GM12875 (cell line): ENCODE results near the gene GALNT7.
"Not testable (repeated sequence)": the region's sequence is repeated elsewhere in the genome, so short reads cannot be mapped to it uniquely, and the experiment has no call there.

Experiments used
- H3K4me3 ChIP-seq: one replicate; pipeline ENCODE4 v1.5.1; 2011; ENCODE audit warnings: low read depth, low read length, control low read depth
- TF ChIP-seq, protein P1 (sequence below): IDR thresholded peaks from 2 replicates; pipeline ENCODE4 v1.5.1; 2011; ENCODE audit warnings: low read depth, mild to moderate bottlenecking, control low read depth, inconsistent platforms, low read length, moderate library complexity, borderline replicate concordance; ENCODE audit not compliant: insufficient read depth

The GALNT7 gene, protein sequence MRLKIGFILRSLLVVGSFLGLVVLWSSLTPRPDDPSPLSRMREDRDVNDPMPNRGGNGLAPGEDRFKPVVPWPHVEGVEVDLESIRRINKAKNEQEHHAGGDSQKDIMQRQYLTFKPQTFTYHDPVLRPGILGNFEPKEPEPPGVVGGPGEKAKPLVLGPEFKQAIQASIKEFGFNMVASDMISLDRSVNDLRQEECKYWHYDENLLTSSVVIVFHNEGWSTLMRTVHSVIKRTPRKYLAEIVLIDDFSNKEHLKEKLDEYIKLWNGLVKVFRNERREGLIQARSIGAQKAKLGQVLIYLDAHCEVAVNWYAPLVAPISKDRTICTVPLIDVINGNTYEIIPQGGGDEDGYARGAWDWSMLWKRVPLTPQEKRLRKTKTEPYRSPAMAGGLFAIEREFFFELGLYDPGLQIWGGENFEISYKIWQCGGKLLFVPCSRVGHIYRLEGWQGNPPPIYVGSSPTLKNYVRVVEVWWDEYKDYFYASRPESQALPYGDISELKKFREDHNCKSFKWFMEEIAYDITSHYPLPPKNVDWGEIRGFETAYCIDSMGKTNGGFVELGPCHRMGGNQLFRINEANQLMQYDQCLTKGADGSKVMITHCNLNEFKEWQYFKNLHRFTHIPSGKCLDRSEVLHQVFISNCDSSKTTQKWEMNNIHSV

DNA sequence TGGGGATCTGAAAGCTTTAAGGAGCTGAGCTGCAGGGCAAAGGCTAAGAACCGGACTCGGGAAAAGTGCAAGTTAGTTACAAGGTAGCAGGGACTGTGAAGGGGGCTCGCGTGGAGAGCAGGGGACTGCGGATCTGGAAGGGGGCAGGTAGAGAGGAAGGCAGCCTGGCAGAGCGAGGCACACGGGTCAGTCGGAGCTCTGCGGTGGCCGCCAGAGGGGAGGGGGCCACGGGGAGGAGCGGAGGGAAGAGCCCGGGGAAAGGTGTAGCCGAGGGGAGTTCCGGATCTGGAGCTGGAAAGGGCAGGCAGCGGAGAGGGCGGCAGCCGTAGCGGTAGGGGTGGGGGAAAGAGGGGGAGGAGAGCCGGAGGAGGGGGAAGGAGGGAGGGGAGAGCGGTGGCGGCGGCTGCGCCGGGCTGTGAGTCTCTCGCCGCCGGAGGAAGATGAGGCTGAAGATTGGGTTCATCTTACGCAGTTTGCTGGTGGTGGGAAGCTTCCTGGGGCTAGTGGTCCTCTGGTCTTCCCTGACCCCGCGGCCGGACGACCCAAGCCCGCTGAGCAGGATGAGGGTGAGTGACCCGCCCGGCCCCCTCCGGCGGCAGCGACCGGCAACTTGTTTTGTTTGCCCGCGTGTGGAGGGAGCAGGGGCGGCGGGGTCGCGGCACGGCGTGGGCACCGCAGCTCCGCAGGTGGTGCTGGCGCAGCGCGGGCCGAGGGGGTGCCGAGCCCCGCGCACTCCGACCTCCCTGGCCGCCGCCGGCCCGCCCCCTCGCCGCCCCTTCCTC, at the start of gene GALNT7:
Gene GALNT7, plus strand, starts transcription at position 416 of the 782 bp plus-strand sequence. Its CDS starts 25 bp downstream, at position 441.
- TF ChIP-seq, protein P1, sequence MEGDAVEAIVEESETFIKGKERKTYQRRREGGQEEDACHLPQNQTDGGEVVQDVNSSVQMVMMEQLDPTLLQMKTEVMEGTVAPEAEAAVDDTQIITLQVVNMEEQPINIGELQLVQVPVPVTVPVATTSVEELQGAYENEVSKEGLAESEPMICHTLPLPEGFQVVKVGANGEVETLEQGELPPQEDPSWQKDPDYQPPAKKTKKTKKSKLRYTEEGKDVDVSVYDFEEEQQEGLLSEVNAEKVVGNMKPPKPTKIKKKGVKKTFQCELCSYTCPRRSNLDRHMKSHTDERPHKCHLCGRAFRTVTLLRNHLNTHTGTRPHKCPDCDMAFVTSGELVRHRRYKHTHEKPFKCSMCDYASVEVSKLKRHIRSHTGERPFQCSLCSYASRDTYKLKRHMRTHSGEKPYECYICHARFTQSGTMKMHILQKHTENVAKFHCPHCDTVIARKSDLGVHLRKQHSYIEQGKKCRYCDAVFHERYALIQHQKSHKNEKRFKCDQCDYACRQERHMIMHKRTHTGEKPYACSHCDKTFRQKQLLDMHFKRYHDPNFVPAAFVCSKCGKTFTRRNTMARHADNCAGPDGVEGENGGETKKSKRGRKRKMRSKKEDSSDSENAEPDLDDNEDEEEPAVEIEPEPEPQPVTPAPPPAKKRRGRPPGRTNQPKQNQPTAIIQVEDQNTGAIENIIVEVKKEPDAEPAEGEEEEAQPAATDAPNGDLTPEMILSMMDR, result no peak
- peak within 1 kb of the TSS; percentile 92 for H3K4me3 ChIP-seq

DNA sequence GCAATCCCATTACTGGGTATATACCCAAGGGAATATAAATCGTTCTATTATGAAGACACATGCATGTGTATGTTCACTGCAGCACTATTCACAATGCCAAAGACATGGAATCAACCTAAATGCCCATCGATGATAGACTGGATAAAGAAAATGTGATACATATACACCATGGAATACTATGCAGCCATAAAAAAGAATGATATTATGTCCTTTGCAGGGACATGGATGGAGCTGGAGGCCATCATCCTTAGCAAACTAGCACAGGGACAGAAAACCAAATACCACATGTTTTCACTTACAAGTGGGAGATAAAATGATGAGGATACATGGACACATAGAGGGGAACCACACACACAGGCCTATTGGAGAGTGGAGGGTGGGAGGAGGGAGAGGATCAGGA, 49.8 kb upstream of the GALNT7 start:
- H3K4me3 ChIP-seq, result not testable (repeated sequence)

DNA sequence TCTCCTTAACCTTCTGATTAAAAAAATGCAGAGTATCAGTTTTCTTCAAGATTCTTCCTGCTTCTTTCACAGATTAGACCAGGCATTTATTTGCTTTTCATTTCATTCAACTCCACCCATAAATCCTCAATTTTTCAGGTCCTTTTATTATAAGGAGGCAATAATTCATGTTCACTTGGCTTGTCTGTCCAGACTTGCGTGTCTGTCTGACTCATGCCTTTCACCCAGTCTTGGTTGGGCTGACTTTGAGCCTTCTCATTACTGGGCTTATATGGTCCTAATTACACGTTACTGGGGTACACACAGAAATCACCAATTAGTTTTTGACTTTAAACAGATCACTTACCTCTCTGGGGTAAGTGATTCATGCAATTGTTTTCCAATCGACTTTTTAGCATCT, 48.8 kb upstream of the GALNT7 start:
- no peak overlapping the region for H3K4me3 ChIP-seq
- TF ChIP-seq, protein P1, result no peak

DNA sequence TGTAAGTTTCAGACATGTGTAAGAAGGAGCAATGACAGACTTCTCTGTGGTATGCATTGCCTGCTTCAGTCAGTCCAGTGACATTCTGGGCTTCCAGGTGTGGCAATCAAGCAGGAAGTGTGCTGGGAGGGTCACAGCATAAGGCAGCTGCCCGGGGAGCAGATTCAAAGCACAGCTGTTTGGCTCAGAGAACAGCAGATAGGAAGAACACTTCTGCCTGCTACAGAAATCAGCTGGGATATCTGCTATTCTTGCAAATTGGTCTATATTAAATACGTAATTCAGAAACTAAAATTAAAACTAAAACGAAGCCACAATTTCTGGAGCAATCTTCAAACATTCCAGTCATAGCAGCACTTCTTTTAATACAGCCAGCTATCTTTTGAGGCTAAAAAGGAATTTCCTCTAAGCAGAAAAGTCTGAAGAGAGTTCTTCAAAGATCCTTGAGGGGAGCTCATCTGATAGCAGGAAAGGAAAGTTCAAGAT, 47.5 kb upstream of the GALNT7 start:
- TF ChIP-seq, protein P1, result no peak
- H3K4me3 ChIP-seq, result no peak overlapping the region

DNA sequence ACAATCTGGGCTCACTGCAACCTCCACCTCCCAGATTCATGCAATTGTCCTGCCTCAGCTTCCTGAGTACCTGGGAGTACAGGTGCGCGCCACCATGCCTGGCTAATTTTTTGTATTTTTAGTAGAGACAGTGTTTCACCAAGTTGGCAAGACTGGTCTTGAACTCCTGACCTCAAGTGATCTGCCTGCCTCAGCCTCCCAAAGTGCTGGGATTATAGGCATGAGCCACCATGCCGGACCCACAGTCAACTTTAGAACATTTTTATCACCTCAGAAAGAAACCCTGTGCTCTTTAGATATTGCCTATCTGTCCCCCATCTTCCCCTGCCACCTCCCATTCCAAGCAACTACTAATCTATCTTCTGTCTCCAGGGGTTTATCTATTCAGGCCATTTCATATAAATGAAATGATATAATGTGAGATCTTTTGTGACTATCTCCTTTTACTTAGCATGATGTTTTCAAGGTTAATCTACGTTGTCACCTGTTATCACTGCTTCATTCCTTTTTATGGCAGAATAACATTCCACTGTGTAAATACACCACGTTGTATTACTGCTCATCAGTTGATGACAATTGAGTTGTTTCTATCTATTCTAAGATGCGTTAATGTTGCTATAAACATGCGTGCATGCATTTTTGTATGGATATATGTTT, 44.3 kb upstream of the GALNT7 start:
- H3K4me3 ChIP-seq, result no peak overlapping the region
- TF ChIP-seq, protein P1, result no peak

DNA sequence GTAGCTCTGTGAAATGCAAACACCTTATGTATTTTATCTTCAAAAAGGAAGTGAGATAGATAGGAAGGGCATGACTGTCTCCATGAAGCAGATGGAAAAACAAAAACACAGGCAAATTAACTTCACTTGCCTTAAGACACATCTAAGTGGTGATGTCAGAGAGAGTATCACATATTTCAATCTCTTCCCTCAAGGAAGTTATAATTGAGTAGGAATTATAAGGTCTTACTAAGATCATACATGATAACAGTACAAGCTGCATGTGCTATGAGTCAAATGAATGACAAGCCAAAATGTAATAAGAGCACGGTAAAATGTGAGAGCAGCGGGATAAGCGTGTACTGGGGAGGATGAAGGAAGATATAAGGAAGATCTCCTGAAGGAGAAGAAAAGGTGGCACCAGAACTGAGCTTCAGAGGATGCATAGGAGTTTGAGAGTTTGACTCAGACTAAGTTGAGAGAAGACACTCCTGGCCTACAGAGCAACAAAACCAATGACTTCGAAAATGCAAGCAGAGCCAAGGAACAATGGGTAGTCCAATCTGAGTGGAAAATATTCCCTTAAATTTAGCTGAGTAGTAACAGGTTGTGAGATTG, 43.3 kb upstream of the GALNT7 start:
- TF ChIP-seq, protein P1, result no peak
- H3K4me3 ChIP-seq, result no peak overlapping the region
